IMR-90 (cell line): ENCODE data around the gene CYP3A4. TPM values are rescaled to one million over a fixed set of nuclear protein-coding genes. Genes with fewer than 3 reads are reported as not detected.

Experiments used
- ATAC-seq: fragments of 200-7000 bp; cut with Tn5 transposase; 2 replicates; pipeline ENCODE4 v1.9.1; 2020; ENCODE audit warnings: low read depth, mild to moderate bottlenecking, moderate library complexity
- BruUV-seq: library from RNA; stranded (reverse); fragments of 400-500 nt; replicated peaks from 2 replicates; lab custom pipeline; 2021; lab: Mats Ljungman, UMichigan
- CTCF ChIA-PET: fragments of 300-600 bp; formaldehyde crosslinking; extraction: SDS; loops from one replicate; lab custom pipeline; 2021; ENCODE audit warnings: antibody characterized with exemption; lab: Yijun Ruan, JAX
- POLR2A ChIA-PET: fragments of 300-600 bp; sonication (Branson Sonifier 250); formaldehyde crosslinking; loops from one replicate; lab custom pipeline; 2022; ENCODE audit warnings: antibody characterized with exemption; ENCODE audit not compliant: unreplicated experiment; lab: Charles Lee
- DNase-seq: peaks from one replicate; pipeline ENCODE4 v3.0.0; 2013
- H2AFZ ChIP-seq: replicated peaks from 2 replicates; pipeline ENCODE3; 2013; ENCODE audit warnings: low read length, mild to moderate bottlenecking; ENCODE audit not compliant: poor library complexity
- H2AK5ac ChIP-seq: 2 replicates; pipeline ENCODE4 v1.6.1; 2013; ENCODE audit warnings: low read depth, low read length, inconsistent platforms
- H2AK9ac ChIP-seq: replicated peaks from 2 replicates; pipeline ENCODE3; 2013; ENCODE audit warnings: mild to moderate bottlenecking, low read depth, low read length, moderate library complexity; ENCODE audit not compliant: poor library complexity
- H2BK120ac ChIP-seq: 2 replicates; pipeline ENCODE4 v1.6.1; 2013; ENCODE audit warnings: low read depth, low read length, inconsistent platforms
- H2BK15ac ChIP-seq: 3 replicates; pipeline ENCODE4 v1.6.1; 2013; ENCODE audit warnings: low read depth, low read length, inconsistent platforms
- H2BK20ac ChIP-seq: 2 replicates; pipeline ENCODE4 v1.6.1; 2013; ENCODE audit warnings: low read depth, mild to moderate bottlenecking, inconsistent platforms, low read length, moderate library complexity
- H2BK5ac ChIP-seq: 2 replicates; pipeline ENCODE4 v1.6.1; 2013; ENCODE audit warnings: mild to moderate bottlenecking, low read depth, low read length, inconsistent platforms; ENCODE audit not compliant: poor library complexity, severe bottlenecking
- H3K14ac ChIP-seq: replicated peaks from 2 replicates; pipeline ENCODE4 v1.6.1; 2013; ENCODE audit warnings: low read depth, low read length, inconsistent platforms
- H3K18ac ChIP-seq: 2 replicates; pipeline ENCODE4 v1.6.1; 2013; ENCODE audit warnings: low read depth, low read length, control low read depth
- H3K23ac ChIP-seq: 2 replicates; pipeline ENCODE4 v1.6.1; 2013; ENCODE audit warnings: low read depth, low read length, inconsistent platforms
- H3K27ac ChIP-seq: 2 replicates; pipeline ENCODE4 v1.5.1; 2013; ENCODE audit warnings: mild to moderate bottlenecking, control low read depth, low read length; ENCODE audit not compliant: insufficient read depth
- H3K27me3 ChIP-seq: 2 replicates; pipeline ENCODE4 v1.6.1; 2013; ENCODE audit warnings: low read length; ENCODE audit not compliant: control insufficient read depth, insufficient read depth
- H3K36me3 ChIP-seq: 2 replicates; pipeline ENCODE4 v1.6.1; 2013; ENCODE audit warnings: low read length, mixed read lengths; ENCODE audit not compliant: control insufficient read depth, insufficient read depth
- H3K4ac ChIP-seq: 2 replicates; pipeline ENCODE4 v1.6.1; 2013; ENCODE audit warnings: low read depth, low read length, inconsistent platforms
- H3K4me1 ChIP-seq: 2 replicates; pipeline ENCODE4 v1.6.1; 2013; ENCODE audit warnings: low read length, mixed read lengths; ENCODE audit not compliant: control insufficient read depth, insufficient read depth
- H3K4me2 ChIP-seq: 2 replicates; pipeline ENCODE4 v1.6.1; 2013; ENCODE audit warnings: low read depth, mild to moderate bottlenecking, control low read depth, low read length, moderate library complexity
- H3K4me3 ChIP-seq: 2 replicates; pipeline ENCODE4 v1.5.1; 2013; ENCODE audit warnings: low read depth, mild to moderate bottlenecking, control low read depth, low read length, moderate library complexity; ENCODE audit not compliant: insufficient read depth
- H3K56ac ChIP-seq: 2 replicates; pipeline ENCODE4 v1.6.1; 2013; ENCODE audit warnings: low read length, inconsistent platforms; ENCODE audit not compliant: insufficient read depth; ENCODE audit errors: extremely low read depth
- H3K79me1 ChIP-seq, 2 experiments: 2 replicates each; pipeline ENCODE4 v1.6.1; 2013; ENCODE audit warnings: low read length in 2 of 2, inconsistent platforms in 1 of 2, low read depth in 1 of 2
- H3K9ac ChIP-seq: 2 replicates; pipeline ENCODE4 v1.6.1; 2013; ENCODE audit warnings: low read depth, low read length, control low read depth
- H3K9me1 ChIP-seq: 2 replicates; pipeline ENCODE4 v1.6.1; 2013; ENCODE audit warnings: low read length, inconsistent platforms; ENCODE audit not compliant: insufficient read depth
- H3K9me3 ChIP-seq: 2 replicates; pipeline ENCODE4 v1.6.1; 2013; ENCODE audit warnings: low read length; ENCODE audit not compliant: control insufficient read depth, insufficient read depth
- H4K20me1 ChIP-seq: 2 replicates; pipeline ENCODE4 v1.6.1; 2013; ENCODE audit warnings: low read length, inconsistent platforms; ENCODE audit not compliant: insufficient read depth
- H4K5ac ChIP-seq: 2 replicates; pipeline ENCODE4 v1.6.1; 2013; ENCODE audit warnings: mild to moderate bottlenecking, low read depth, low read length, control low read depth
- H4K8ac ChIP-seq, 2 experiments: 2 replicates each; pipeline ENCODE4 v1.6.1; 2013; ENCODE audit warnings: low read depth in 2 of 2, low read length in 2 of 2, control low read depth in 1 of 2, inconsistent platforms in 1 of 2
- H4K91ac ChIP-seq: 2 replicates; pipeline ENCODE4 v1.6.1; 2013; ENCODE audit warnings: low read depth, low read length, inconsistent platforms; ENCODE audit not compliant: insufficient read depth
- BHLHE40 ChIP-seq: fragments of 150-350 bp; IDR thresholded peaks from 2 replicates; pipeline ENCODE4 v1.6.1; 2016; ENCODE audit warnings: mild to moderate bottlenecking, low read depth, low read length
- CEBPB ChIP-seq: IDR thresholded peaks from 2 replicates; pipeline ENCODE4 v1.6.1; 2012; ENCODE audit warnings: low read depth, low read length, improper control_type of control experiment
- CHD1 ChIP-seq: IDR thresholded peaks from 2 replicates; pipeline ENCODE4 v1.6.1; 2012; ENCODE audit warnings: low read depth, low read length, improper control_type of control experiment
- CTCF ChIP-seq: conservative IDR thresholded peaks from 2 replicates; pipeline ENCODE4 v1.5.1; 2012; ENCODE audit warnings: mild to moderate bottlenecking, low read depth, low read length, improper control_type of control experiment
- ELK1 ChIP-seq: fragments of 150-350 bp; IDR thresholded peaks from 2 replicates; pipeline ENCODE4 v1.6.1; 2016; ENCODE audit warnings: low read depth, mild to moderate bottlenecking, low read length, moderate library complexity, borderline replicate concordance
- FOS ChIP-seq: fragments of 150-350 bp; IDR thresholded peaks from 2 replicates; pipeline ENCODE4 v1.6.1; 2016; ENCODE audit warnings: low read depth, low read length
- MAFK ChIP-seq: IDR thresholded peaks from 2 replicates; pipeline ENCODE4 v1.6.1; 2012; ENCODE audit warnings: low read depth, low read length, improper control_type of control experiment
- MAZ ChIP-seq: IDR thresholded peaks from 2 replicates; pipeline ENCODE4 v1.6.1; 2012; ENCODE audit warnings: low read depth, mild to moderate bottlenecking, low read length, improper control_type of control experiment, moderate library complexity, borderline replicate concordance
- NFE2L2 ChIP-seq: fragments of 150-350 bp; IDR thresholded peaks from 2 replicates; pipeline ENCODE4 v1.6.1; 2016; ENCODE audit warnings: low read depth, mild to moderate bottlenecking, low read length
- POLR2A ChIP-seq: IDR thresholded peaks from 2 replicates; pipeline ENCODE4 v1.6.1; 2012; ENCODE audit warnings: mild to moderate bottlenecking, low read depth, low read length
- RAD21 ChIP-seq: IDR thresholded peaks from 2 replicates; pipeline ENCODE4 v1.6.1; 2012; ENCODE audit warnings: low read length, improper control_type of control experiment
- RFX5 ChIP-seq: IDR thresholded peaks from 2 replicates; pipeline ENCODE4 v1.8.0; 2012; ENCODE audit warnings: low read depth, mild to moderate bottlenecking, low read length, moderate library complexity
- SMC3 ChIP-seq: fragments of 150-350 bp; IDR thresholded peaks from 2 replicates; pipeline ENCODE4 v1.6.1; 2016; ENCODE audit warnings: low read depth, mild to moderate bottlenecking, antibody characterized with exemption, low read length, moderate library complexity
- USF2 ChIP-seq: fragments of 150-350 bp; IDR thresholded peaks from 2 replicates; pipeline ENCODE4 v1.6.1; 2017; ENCODE audit warnings: mild to moderate bottlenecking, antibody characterized with exemption, low read length, low read depth
- WGBS, 2 experiments: methylation state at CpG; one replicate each; pipeline versions ENCODE4 v1.1.5 to v1.1.7; 2013; ENCODE audit warnings: missing lambda C conversion rate in 2 of 2; ENCODE audit not compliant: insufficient read length in 1 of 2; ENCODE audit errors: extremely low coverage in 2 of 2; 5-methylcytosine and 5-hydroxymethylcytosine counted together
- dilution Hi-C: fragments of 300-500 bp; cut with HindIII; formaldehyde crosslinking; loops from one replicate; pipeline ENCODE4 v1.14.3; 2018; ENCODE audit warnings: low sequenced_read_pairs; ENCODE audit not compliant: unreplicated experiment
- in situ Hi-C: fragments of 300-500 bp; cut with MboI; formaldehyde crosslinking; loops from 3 replicates; pipeline ENCODE4 v1.14.3; 2019; ENCODE audit warnings: low sequenced_read_pairs, inconsistent platforms, mixed read lengths
- intact Hi-C: fragments of 100-400 bp; cut with micrococcal nuclease; formaldehyde crosslinking; loops from 2 replicates; pipeline ENCODE4 v1.10.0; 2022
- polyA plus RNA-seq, 3 experiments: library from polyadenylated mRNA; depleted of rRNA; stranded (reverse); fragments of >200 nt; gene quantifications; 2 replicates each; pipeline ENCODE4 v1.2.3, GENCODE V29; 2012; ENCODE audit warnings: low replicate concordance in 1 of 3
- total RNA-seq: library from RNA; depleted of rRNA; stranded (reverse); fragments of >200 nt; gene quantifications from 2 replicates; pipeline ENCODE4 v1.2.3, GENCODE V29; 2012

Gene CYP3A4
- total and polyA plus RNA-seq, 2 of the 4 experiments (the other 2 are of a cell fraction), result not detected

- TF ChIP-seq SMC3 (no peak), FOS (no peak), POLR2A (no peak), MAFK (no peak), RAD21 (no peak), CEBPB (no peak), CHD1 (no peak), RFX5 (no peak), MAZ (no peak), BHLHE40 (no peak), NFE2L2 (no peak), ELK1 (no peak), CTCF (no peak), USF2 (no peak)
- Histone ChIP-seq H3K27ac (no peak overlapping the region), H2AK5ac (no peak overlapping the region), H3K18ac (no peak overlapping the region), H3K4me2 (no peak overlapping the region), H2BK5ac (no peak overlapping the region), H2AK9ac (no peak overlapping the region), H3K9me3 (no peaks in the 10 kb centered on the region), H2BK15ac (no peak overlapping the region), H3K14ac (no peak overlapping the region), H3K4ac (no peak overlapping the region), H3K27me3 (no peaks in the 10 kb centered on the region), H2AFZ (no peak overlapping the region), H3K23ac (no peak overlapping the region), H3K36me3 (no peaks in the 10 kb centered on the region), H4K8ac (no peak overlapping the region), H4K5ac (no peak overlapping the region), H2BK120ac (no peak overlapping the region), H3K9ac (no peak overlapping the region), H3K79me1 (no peaks in the 10 kb centered on the region), H3K9me1 (no peaks in the 10 kb centered on the region), H4K20me1 (no peaks in the 10 kb centered on the region), H3K4me1 (no peaks in the 10 kb centered on the region), H3K4me3 (no peak overlapping the region), H4K91ac (no peak overlapping the region), H2BK20ac (no peak overlapping the region), H3K56ac (no peak overlapping the region)
- dilution Hi-C loops, result no loop called here
- no CpG with 5 or more reads among the region's 2 CpGs for WGBS, 2 experiments
- intact Hi-C loops, result no loop called here
- ChIA-PET POLR2A (no interaction called here), CTCF (no interaction called here)
- in situ Hi-C loops, result no loop called here
- no TSS peak for BruUV-seq
- DNase-seq, result no peak
- ATAC-seq, result no peak
Measured at GRCh38 chr7:99798972-99799371, 15.0 kb upstream of the CYP3A4 start.
